RWPE1 (cell line): ENCODE data around the gene HHAT.

Source experiments
- CTCF ChIA-PET: fragments of 350-600 bp; sonication (Branson Sonifier 250); formaldehyde crosslinking; extraction: SDS; loops from one replicate; lab custom pipeline; 2021; lab: Yijun Ruan, JAX
- POLR2A ChIA-PET: fragments of 400-600 bp; formaldehyde crosslinking; extraction: SDS; loops from one replicate; lab custom pipeline; 2020; ENCODE audit warnings: antibody characterized with exemption; ENCODE audit not compliant: low non-redundant PET; lab: Yijun Ruan, JAX
- DNase-seq: peaks from one replicate; pipeline ENCODE4 v3.0.0; 2012; ENCODE audit warnings: low spot score
- H3K27ac ChIP-seq: fragments of 450-650 bp; 2 replicates; pipeline ENCODE4 v1.5.1; 2017
- CTCF ChIP-seq: fragments of 450-650 bp; conservative IDR thresholded peaks from 2 replicates; pipeline ENCODE4 v1.5.1; 2017; ENCODE audit warnings: low read depth, mild to moderate bottlenecking

The HHAT gene

GRCh38 chr1:210617293-210617692, 288.6 kb downstream of the HHAT start:
- CTCF ChIA-PET: interaction anchor here (0.8 kb wide), 2 partner anchors 67 to 93 kb away, joined by 3 to 4 read pairs; no protein-coding TSS in a partner anchor

DNA sequence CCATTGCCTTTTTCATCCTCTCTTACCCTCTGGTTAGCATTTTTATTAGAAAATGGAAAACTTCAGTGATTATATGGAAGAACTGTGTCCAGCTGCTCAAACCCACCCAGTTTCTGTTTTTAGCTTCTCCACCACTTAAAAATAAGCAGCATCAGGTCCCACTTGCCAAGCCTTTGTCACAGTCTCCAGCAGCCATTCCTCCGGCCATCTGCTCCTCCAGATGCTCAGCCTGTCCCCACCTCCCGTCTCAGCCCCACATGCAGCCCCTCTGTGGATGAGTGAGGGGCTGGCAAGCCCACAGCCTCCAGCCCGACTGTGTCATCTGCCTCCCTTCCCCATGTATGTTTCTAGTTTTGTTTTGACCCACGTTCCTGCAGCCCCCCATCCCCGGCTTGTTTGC, 289.7 kb downstream of the HHAT start:
- no peak for TF ChIP-seq CTCF
- no peak for DNase-seq
- CTCF ChIA-PET: no interaction called here
- POLR2A ChIA-PET: no interaction called here
- H3K27ac ChIP-seq: no peak overlapping the region

More at GRCh38 chr1:210617293-210617692, 288.6 kb downstream of the HHAT start:
- TF ChIP-seq CTCF: no peak
- no peak overlapping the region for H3K27ac ChIP-seq
- POLR2A ChIA-PET: no interaction called here
- DNase-seq: no peak

- ChIA-PET CTCF (no interaction called here), POLR2A (interaction anchor here (0.6 kb wide), 1 partner anchor 537 kb away, joined by 4 read pairs; no protein-coding TSS in a partner anchor)
- TF ChIP-seq CTCF: no peak
- no peak for DNase-seq
- no peak overlapping the region for H3K27ac ChIP-seq
These were observed 292.3 kb downstream of the HHAT start for GRCh38 chr1:210620867-210621488.

- ChIA-PET POLR2A (no interaction called here), CTCF (no interaction called here)
- no peak for DNase-seq
- H3K27ac ChIP-seq: no peak overlapping the region
- TF ChIP-seq CTCF: no peak
These were observed 293.0 kb downstream of the HHAT start for GRCh38 chr1:210621712-210622111.

GRCh38 chr1:210624722-210625121, 296.0 kb downstream of the HHAT start:
- ChIA-PET CTCF (no interaction called here), POLR2A (no interaction called here)
- DNase-seq: no peak
- no peak for TF ChIP-seq CTCF
- H3K27ac ChIP-seq: no peak overlapping the region

- ChIA-PET POLR2A (no interaction called here), CTCF (interaction anchor here (0.6 kb wide), 1 partner anchor 540 kb away, joined by 5 read pairs; no protein-coding TSS in a partner anchor)
- no peak overlapping the region for H3K27ac ChIP-seq
- DNase-seq: no peak
- TF ChIP-seq CTCF: no peak
These were observed 297.0 kb downstream of the HHAT start for GRCh38 chr1:210625715-210626114.
